H1 (cell line): ENCODE measurements around the gene USP3. TPM values are rescaled to one million over a fixed set of nuclear protein-coding genes. Genes with fewer than 3 reads are reported as not detected.

Experiments
- CTCF ChIA-PET: fragments of 300-600 bp; sonication (Branson Sonifier 250); formaldehyde crosslinking; loops from one replicate; lab custom pipeline; 2021; ENCODE audit not compliant: partially characterized antibody; lab: Charles Lee
- POLR2A ChIA-PET: fragments of 300-600 bp; sonication (Branson Sonifier 250); formaldehyde crosslinking; loops from one replicate; lab custom pipeline; 2021; ENCODE audit warnings: inconsistent platforms; ENCODE audit not compliant: partially characterized antibody; lab: Charles Lee
- DNase-seq, 2 experiments: peaks; one replicate each; pipeline versions ENCODE4 v3.0.0 to v3.0.0-alpha.2; 2010 to 2022; ENCODE audit warnings: low spot score in 2 of 2, low read depth in 1 of 2, mixed read lengths in 1 of 2
- FAIRE-seq: peaks from 2 replicates; lab custom pipeline; 2011; peaks lifted over from hg19 to GRCh38; lab: Jason Lieb, UNC
- H2AFZ ChIP-seq: 2 replicates; pipeline ENCODE4 v1.8.1; 2012; ENCODE audit warnings: low read length, inconsistent platforms
- H2AK5ac ChIP-seq: 2 replicates; pipeline ENCODE4 v1.6.1; 2013; ENCODE audit warnings: low read depth, low read length
- H2BK120ac ChIP-seq: replicated peaks from 2 replicates; pipeline ENCODE3; 2013; ENCODE audit warnings: low read depth, low read length, inconsistent platforms
- H2BK12ac ChIP-seq: 2 replicates; pipeline ENCODE4 v1.6.1; 2013; ENCODE audit warnings: low read depth, low read length
- H2BK15ac ChIP-seq: 2 replicates; pipeline ENCODE4 v1.6.1; 2013; ENCODE audit warnings: low read length
- H2BK20ac ChIP-seq: 2 replicates; pipeline ENCODE4 v1.6.1; 2013; ENCODE audit warnings: low read length
- H2BK5ac ChIP-seq: 2 replicates; pipeline ENCODE4 v1.6.1; 2013; ENCODE audit warnings: low read depth, low read length
- H3K14ac ChIP-seq: 2 replicates; pipeline ENCODE4 v1.6.1; 2013; ENCODE audit warnings: inconsistent platforms; ENCODE audit not compliant: insufficient read length
- H3K18ac ChIP-seq: 2 replicates; pipeline ENCODE4 v1.6.1; 2013; ENCODE audit warnings: low read length; ENCODE audit errors: extremely low read depth
- H3K23ac ChIP-seq: 2 replicates; pipeline ENCODE4 v1.6.1; 2013; ENCODE audit warnings: inconsistent platforms; ENCODE audit not compliant: insufficient read length
- H3K23me2 ChIP-seq: 2 replicates; pipeline ENCODE4 v1.6.1; 2013; ENCODE audit warnings: low read depth, low read length
- H3K27ac ChIP-seq: 2 replicates; pipeline ENCODE4 v1.6.1; 2011; ENCODE audit warnings: low read depth, low read length, inconsistent platforms
- H3K27me3 ChIP-seq, 4 experiments: replicated peaks in 1 of 4; 1 replicate in 1 of 4; 2 replicates in 3 of 4; pipeline versions ENCODE4 v1.6.1 to v1.8.1; 2011 to 2013; ENCODE audit warnings: low read length in 3 of 4, mild to moderate bottlenecking in 3 of 4, inconsistent platforms in 2 of 4, mixed read lengths in 2 of 4, moderate library complexity in 1 of 4; ENCODE audit not compliant: control insufficient read depth in 3 of 4, insufficient read depth in 3 of 4; ENCODE audit errors: extremely low read depth in 1 of 4
- H3K36me3 ChIP-seq, 4 experiments: 2 replicates each; pipeline versions ENCODE4 v1.6.1 to v1.8.1; 2011 to 2013; ENCODE audit warnings: mild to moderate bottlenecking in 4 of 4, low read length in 3 of 4, moderate library complexity in 2 of 4, control low read depth in 1 of 4, inconsistent platforms in 1 of 4; ENCODE audit not compliant: insufficient read depth in 4 of 4, control insufficient read depth in 2 of 4
- H3K4ac ChIP-seq: replicated peaks from 2 replicates; pipeline ENCODE3; 2013; ENCODE audit warnings: low read length, low read depth, mixed read lengths, inconsistent platforms; ENCODE audit not compliant: insufficient read length
- H3K4me1 ChIP-seq, 4 experiments: replicated peaks in 1 of 4; 1 replicate in 1 of 4; 2 replicates in 3 of 4; pipeline versions ENCODE4 v1.6.1 to v1.8.1; 2011 to 2013; ENCODE audit warnings: low read length in 3 of 4, inconsistent platforms in 2 of 4, mixed read lengths in 1 of 4; ENCODE audit not compliant: insufficient read depth in 4 of 4, control insufficient read depth in 3 of 4
- H3K4me2 ChIP-seq, 2 experiments: 2 replicates each; pipeline versions ENCODE4 v1.6.1 to v1.8.1; 2011 to 2013; ENCODE audit warnings: low read depth in 2 of 2, low read length in 2 of 2, control low read depth in 1 of 2, inconsistent platforms in 1 of 2, mild to moderate bottlenecking in 1 of 2; ENCODE audit not compliant: insufficient read depth in 1 of 2
- H3K4me3 ChIP-seq, 4 experiments: fragments of 200-600, 300-600 bp in 1 of 4; sonication (generic), shearing (Covaris generic), sonication (Bioruptor Twin) in 1 of 4; 2 replicates each; pipeline versions ENCODE4 v1.5.1 to v1.8.1; 2011 to 2016; ENCODE audit warnings: low read length in 4 of 4, low read depth in 3 of 4, control low read depth in 2 of 4, inconsistent platforms in 2 of 4, mild to moderate bottlenecking in 2 of 4, mixed read lengths in 1 of 4, moderate library complexity in 1 of 4; ENCODE audit not compliant: insufficient read depth in 2 of 4; ENCODE audit errors: extremely low read depth in 1 of 4
- H3K56ac ChIP-seq: replicated peaks from 2 replicates; pipeline ENCODE3; 2013; ENCODE audit warnings: low read depth, mild to moderate bottlenecking, mixed read lengths, low read length, inconsistent platforms; ENCODE audit not compliant: insufficient read length
- H3K79me1 ChIP-seq: 2 replicates; pipeline ENCODE4 v1.6.1; 2013; ENCODE audit warnings: low read depth, low read length, control low read depth
- H3K79me2 ChIP-seq, 2 experiments: 2 replicates each; pipeline versions ENCODE4 v1.6.1 to v1.8.1; 2012 to 2013; ENCODE audit warnings: low read length in 2 of 2, mild to moderate bottlenecking in 2 of 2, inconsistent platforms in 1 of 2; ENCODE audit not compliant: insufficient read depth in 2 of 2, control insufficient read depth in 1 of 2
- H3K9ac ChIP-seq, 4 experiments: replicated peaks in 1 of 4; 1 replicate in 1 of 4; 2 replicates in 3 of 4; pipeline versions ENCODE4 v1.6.1 to v1.8.1; 2011 to 2013; ENCODE audit warnings: low read depth in 3 of 4, low read length in 3 of 4, control low read depth in 2 of 4, mild to moderate bottlenecking in 2 of 4, moderate library complexity in 2 of 4, inconsistent platforms in 1 of 4; ENCODE audit errors: extremely low read depth in 1 of 4
- H3K9me3 ChIP-seq, 2 experiments: 2 replicates each; pipeline versions ENCODE4 v1.6.1 to v1.8.1; 2012 to 2013; ENCODE audit warnings: mild to moderate bottlenecking in 2 of 2, moderate library complexity in 2 of 2, control low read depth in 1 of 2, inconsistent platforms in 1 of 2, low read depth in 1 of 2, low read length in 1 of 2, mixed read lengths in 1 of 2; ENCODE audit not compliant: insufficient read depth in 2 of 2
- H4K20me1 ChIP-seq, 2 experiments: replicated peaks in 1 of 2; 2 replicates each; pipeline versions ENCODE3 to v1.8.1; 2011 to 2013; ENCODE audit warnings: inconsistent platforms in 2 of 2, low read length in 2 of 2, mild to moderate bottlenecking in 1 of 2; ENCODE audit not compliant: insufficient read depth in 2 of 2, control insufficient read depth in 1 of 2
- H4K5ac ChIP-seq: 2 replicates; pipeline ENCODE4 v1.6.1; 2013; ENCODE audit warnings: low read length, low read depth, mixed read lengths, inconsistent platforms; ENCODE audit not compliant: insufficient read length
- H4K8ac ChIP-seq: 2 replicates; pipeline ENCODE4 v1.8.0; 2013; ENCODE audit warnings: mild to moderate bottlenecking, moderate library complexity, low read length, inconsistent platforms; ENCODE audit not compliant: insufficient read depth; ENCODE audit errors: extremely low read depth
- H4K91ac ChIP-seq: replicated peaks from 2 replicates; pipeline ENCODE3; 2013; ENCODE audit warnings: low read length, mixed read lengths, inconsistent platforms; ENCODE audit not compliant: insufficient read length
- GABPA ChIP-seq: IDR thresholded peaks from 2 replicates; pipeline ENCODE4 v1.6.1; 2011; ENCODE audit warnings: mild to moderate bottlenecking, low read length, moderate library complexity, borderline replicate concordance; ENCODE audit not compliant: insufficient read depth
- GTF2F1 ChIP-seq: IDR thresholded peaks from 2 replicates; pipeline ENCODE4 v1.6.1; 2012; ENCODE audit warnings: low read depth, low read length, improper control_type of control experiment, borderline replicate concordance
- PHF8 ChIP-seq: fragments of 200-600 bp; sonication (generic); conservative IDR thresholded peaks from 2 replicates; pipeline ENCODE4 v1.7.1; 2012; ENCODE audit warnings: low read depth, mild to moderate bottlenecking, inconsistent platforms, low read length, moderate library complexity
- whole genome bisulfite sequencing, 2 experiments: shearing (Covaris generic) in 1 of 2; methylation state at CpG; one replicate each; pipeline versions ENCODE4 v1.1.6 to v1.1.7; 2013 to 2015; ENCODE audit warnings: low lambda C conversion rate in 2 of 2, mixed read lengths in 2 of 2, inconsistent platforms in 1 of 2, low coverage in 1 of 2, missing lambda C conversion rate in 1 of 2; ENCODE audit not compliant: insufficient replicate concordance in 2 of 2, insufficient coverage in 1 of 2, insufficient read length in 1 of 2; ENCODE audit errors: extremely low coverage in 1 of 2, missing lambda C conversion rate in 1 of 2; 5-methylcytosine and 5-hydroxymethylcytosine counted together
- polyA plus RNA-seq, 7 experiments: library from polyadenylated mRNA; depleted of rRNA in 3 of 7; stranded (reverse) in 5 of 7; unstranded in 2 of 7; fragments of >200 nt in 5 of 7; fragments of 200-250 nt in 2 of 7; gene quantifications; 1 replicate in 5 of 7; 2 replicates in 1 of 7; 4 replicates in 1 of 7; pipeline versions ENCODE4 v1.2.1 to v1.2.3, GENCODE V29; 2011 to 2013; ENCODE audit warnings: missing spikeins in 2 of 7, mixed read lengths in 2 of 7
- total RNA-seq: library from RNA; stranded (reverse); fragmentation: NEBNext Ultra II Directional; extraction: Animal tissue kit (Norgen Biotek cat#: 25700); gene quantifications from 2 replicates; pipeline ENCODE4 v1.2.1, GENCODE V29; 2021

The USP3 gene
- total and polyA plus RNA-seq, 2 of the 8 experiments (the other 6 are each of a cell fraction or from before 2014, with no cell fraction given): 15.5 to 16.2 TPM

DNA sequence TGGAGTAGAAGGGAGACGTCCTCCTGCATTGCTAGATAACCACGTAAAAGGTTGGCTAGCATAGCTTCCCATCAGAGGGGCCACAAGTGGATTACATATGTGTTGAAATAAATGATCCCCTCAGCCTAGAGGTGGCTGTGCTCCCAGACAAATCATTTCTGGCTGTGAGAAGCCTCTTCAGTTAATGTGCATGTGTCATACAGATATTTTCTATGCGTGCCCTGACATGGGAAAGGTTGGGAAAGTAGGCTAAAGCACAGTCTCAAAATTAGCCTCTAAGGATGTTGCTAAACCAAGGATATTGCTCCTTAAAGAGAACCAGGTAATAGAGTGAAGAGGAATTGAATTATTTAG is 17.8 kb downstream of the USP3 start:
- Histone ChIP-seq H2BK20ac (no peak overlapping the region), H3K23ac (no peak overlapping the region), H3K4ac (no peak overlapping the region), H2AFZ (no peak overlapping the region), H2AK5ac (0 out of 2 replicates have a peak overlapping the region, but pooled peaks have one; percentile 42), H2BK12ac (no peak overlapping the region), H4K8ac (no peak overlapping the region), H3K9ac (no peak overlapping the region), H3K23me2 (no peaks in the 10 kb centered on the region), H3K4me2 (no peak overlapping the region), H3K14ac (no peak overlapping the region), H4K91ac (no peak overlapping the region), H3K4me1 (peaks cover 0 to 3% (median 1%) of the 10 kb centered on the region in 4 experiments; a peak in 3 of 7 replicates), H2BK5ac (no peak overlapping the region), H3K4me3 (no peak overlapping the region), H3K79me2 (peaks cover 0 to 35% of the 10 kb centered on the region in 2 experiments; a peak in 2 of 4 replicates), H2BK15ac (no peak overlapping the region), H3K27me3 (peaks cover 0 to 2% (median 0%) of the 10 kb centered on the region in 4 experiments; a peak in 2 of 7 replicates), H3K36me3 (no peaks in the 10 kb centered on the region), H3K18ac (no peak overlapping the region), H2BK120ac (no peak overlapping the region), H3K27ac (no peak overlapping the region), H4K20me1 (peaks cover 0 to 12% of the 10 kb centered on the region in 2 experiments), H3K9me3 (no peaks in the 10 kb centered on the region), H3K56ac (no peak overlapping the region), H3K79me1 (no peaks in the 10 kb centered on the region), H4K5ac (no peak overlapping the region)
- DNase-seq (no peak), FAIRE-seq (no peak)
- 92% methylated on average over 3 of the region's 3 CpGs; no CpG with 5 or more reads in 1 of the 2 experiments for WGBS, 2 experiments
- POLR2A ChIA-PET: no interaction called here
- CTCF ChIA-PET: interaction anchor here (1.0 to 4.6 kb wide), 4 partner anchors 10 to 58 kb away, joined by 3 to 39 read pairs (median 4); no protein-coding TSS in a partner anchor
- TF ChIP-seq GABPA: no peak
- no peak for TF ChIP-seq PHF8
- TF ChIP-seq GTF2F1: no peak
